ENCODE results near the gene FOSL1. TPM values are rescaled to one million over a fixed set of nuclear protein-coding genes. Genes with fewer than 3 reads are reported as not detected.

The FOSL1 gene
- total and polyA plus RNA-seq, 11 donors = 0.22 to 48.1 (median 1.5) TPM

DNA sequence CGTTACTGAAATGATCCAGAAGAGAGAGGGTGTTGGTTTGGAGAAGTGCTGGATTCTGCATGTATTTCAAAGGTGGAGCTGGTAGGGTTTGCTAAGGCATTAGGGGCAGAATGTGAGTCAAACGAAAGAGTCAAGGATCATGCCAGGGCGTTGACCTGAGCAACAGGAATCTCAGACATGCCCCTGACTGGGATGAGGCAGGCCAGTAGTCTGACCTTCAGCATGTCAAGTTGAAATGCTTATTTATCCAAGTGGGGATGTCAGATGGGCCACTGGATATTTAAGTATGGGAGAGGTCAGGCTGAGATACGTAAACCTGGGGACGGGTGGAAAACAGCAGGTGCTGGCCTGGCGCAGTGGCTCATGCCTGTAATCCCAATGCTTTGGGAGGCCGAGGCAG is 42.3 kb upstream of the FOSL1 start:
- Histone ChIP-seq H3K4me1 (peaks cover 0 to 19% (median 0%) of the 10 kb centered on the region in 12 donors), H3K36me3 (no peaks in the 10 kb centered on the region), H3K27me3 (peaks cover 0 to 17% (median 0%) of the 10 kb centered on the region in 9 donors), H3K9me3 (no peaks in the 10 kb centered on the region), H3K4me3 (no peak overlapping the region), H3K27ac (peak overlapping the region in 1 of 12 donors; percentile 78)
- intact Hi-C loops (cut with DNase I) = no loop called here
- ATAC-seq (no peak), DNase-seq (no peak)
- 81 to 92% (median 87%) methylated on average over 7 of the region's 7 CpGs for WGBS, 4 donors
- TF ChIP-seq, protein P1, sequence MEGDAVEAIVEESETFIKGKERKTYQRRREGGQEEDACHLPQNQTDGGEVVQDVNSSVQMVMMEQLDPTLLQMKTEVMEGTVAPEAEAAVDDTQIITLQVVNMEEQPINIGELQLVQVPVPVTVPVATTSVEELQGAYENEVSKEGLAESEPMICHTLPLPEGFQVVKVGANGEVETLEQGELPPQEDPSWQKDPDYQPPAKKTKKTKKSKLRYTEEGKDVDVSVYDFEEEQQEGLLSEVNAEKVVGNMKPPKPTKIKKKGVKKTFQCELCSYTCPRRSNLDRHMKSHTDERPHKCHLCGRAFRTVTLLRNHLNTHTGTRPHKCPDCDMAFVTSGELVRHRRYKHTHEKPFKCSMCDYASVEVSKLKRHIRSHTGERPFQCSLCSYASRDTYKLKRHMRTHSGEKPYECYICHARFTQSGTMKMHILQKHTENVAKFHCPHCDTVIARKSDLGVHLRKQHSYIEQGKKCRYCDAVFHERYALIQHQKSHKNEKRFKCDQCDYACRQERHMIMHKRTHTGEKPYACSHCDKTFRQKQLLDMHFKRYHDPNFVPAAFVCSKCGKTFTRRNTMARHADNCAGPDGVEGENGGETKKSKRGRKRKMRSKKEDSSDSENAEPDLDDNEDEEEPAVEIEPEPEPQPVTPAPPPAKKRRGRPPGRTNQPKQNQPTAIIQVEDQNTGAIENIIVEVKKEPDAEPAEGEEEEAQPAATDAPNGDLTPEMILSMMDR (IDR thresholded peaks at IDR 0.05) = no peak
- TF ChIP-seq POLR2A (IDR thresholded peaks at IDR 0.05) = no peak

DNA sequence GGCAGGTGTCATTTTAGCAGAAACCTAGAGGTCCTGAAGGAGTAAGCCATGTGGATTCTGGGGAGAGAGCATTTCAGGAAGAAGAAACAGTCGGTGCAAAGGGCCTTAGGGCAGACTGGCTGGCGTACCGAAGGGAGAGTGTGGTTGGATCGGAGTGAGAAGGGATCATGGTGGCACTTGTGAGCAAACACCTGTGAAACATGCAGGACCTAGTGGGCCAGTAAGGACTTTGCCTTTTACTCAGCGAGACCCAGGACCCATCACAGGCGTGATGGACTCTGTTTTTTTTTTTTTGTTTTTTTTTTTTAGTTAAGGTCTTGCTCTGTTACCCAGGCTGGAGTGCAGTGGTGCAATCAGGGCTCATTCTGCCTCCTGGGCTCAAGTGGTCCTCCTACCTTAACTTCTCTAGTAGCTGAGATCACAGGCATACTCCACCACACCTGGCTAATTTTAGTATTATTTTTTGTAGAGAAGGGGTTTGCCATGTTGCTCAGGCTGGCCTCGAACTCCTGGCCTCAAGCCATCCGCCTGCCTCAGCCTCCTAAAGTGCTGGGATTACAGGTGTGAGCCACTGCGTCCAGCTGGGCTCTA is 41.6 kb upstream of the FOSL1 start:
- no peak for ATAC-seq
- Histone ChIP-seq H3K4me3 (peak overlapping the region in 1 of 12 donors; percentile 23), H3K9me3 (no peaks in the 10 kb centered on the region), H3K27me3 (peaks cover 0 to 20% (median 0%) of the 10 kb centered on the region in 9 donors), H3K4me1 (peaks cover 0 to 19% (median 0%) of the 10 kb centered on the region in 12 donors), H3K27ac (peak overlapping the region in 1 of 12 donors; percentile 78), H3K36me3 (no peaks in the 10 kb centered on the region)
- intact Hi-C loops (cut with DNase I) = no loop called here
- 68 to 75% (median 69%) methylated on average over 9 of the region's 9 CpGs for WGBS, 4 donors
- TF ChIP-seq, protein P1 (IDR thresholded peaks at IDR 0.05) = no peak
- no peak for TF ChIP-seq POLR2A (IDR thresholded peaks at IDR 0.05)
- DNase-seq = no peak

DNA sequence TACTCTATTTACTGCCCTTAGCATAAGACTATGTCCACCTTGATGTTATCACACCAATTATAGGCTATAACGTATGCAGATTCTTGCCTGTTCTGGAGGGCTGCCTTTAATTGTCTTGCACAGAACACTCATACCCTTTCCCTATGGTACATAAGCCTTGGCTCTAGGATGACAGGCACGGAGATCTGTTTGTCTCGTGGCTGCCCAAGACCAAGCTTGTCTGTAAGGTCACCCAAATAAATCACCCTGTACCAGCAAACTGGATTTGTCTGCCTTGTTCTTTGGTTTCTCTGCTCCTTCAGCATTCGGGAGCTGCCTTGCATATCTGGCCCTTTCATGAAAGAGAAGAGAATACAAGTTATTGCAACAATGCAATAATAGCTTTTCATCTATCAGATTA is 37.6 kb upstream of the FOSL1 start:
- Histone ChIP-seq H3K36me3 (no peaks in the 10 kb centered on the region), H3K4me3 (no peak overlapping the region), H3K27ac (no peak overlapping the region), H3K27me3 (peaks cover 0 to 28% (median 4%) of the 10 kb centered on the region in 9 donors), H3K4me1 (peaks cover 0 to 19% (median 0%) of the 10 kb centered on the region in 12 donors), H3K9me3 (no peaks in the 10 kb centered on the region)
- no peak for TF ChIP-seq POLR2A (IDR thresholded peaks at IDR 0.05)
- TF ChIP-seq, protein P1 (IDR thresholded peaks at IDR 0.05) = no peak
- DNase-seq = no peak
- 48 to 73% (median 56%) methylated on average over 4 of the region's 4 CpGs for WGBS, 4 donors
- intact Hi-C loops (cut with DNase I) = no loop called here
- ATAC-seq = no peak

DNA sequence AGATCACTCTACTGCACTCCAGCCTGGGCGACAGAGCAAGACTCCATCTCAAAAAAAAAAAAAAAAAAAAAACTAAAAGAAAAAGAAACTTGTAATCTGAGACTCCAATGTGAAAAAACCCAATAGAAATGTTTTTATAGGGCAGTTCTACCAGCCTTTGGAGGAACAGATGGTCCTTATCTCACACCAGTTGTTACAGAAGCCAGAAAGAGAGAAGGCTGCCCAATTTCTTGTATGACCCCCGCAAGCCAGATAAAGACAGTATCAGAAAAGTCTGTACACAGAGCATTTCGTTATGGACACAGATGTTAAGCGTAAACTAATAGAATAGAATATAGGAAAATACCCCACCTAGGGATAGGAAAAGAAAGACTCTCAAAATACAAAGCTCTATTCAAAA is 33.8 kb upstream of the FOSL1 start:
- ATAC-seq (no peak), DNase-seq (no peak)
- TF ChIP-seq, protein P1 (IDR thresholded peaks at IDR 0.05) = no peak
- TF ChIP-seq POLR2A (IDR thresholded peaks at IDR 0.05) = no peak
- H3K27me3 ChIP-seq = peaks cover 0 to 23% (median 0%) of the 10 kb centered on the region in 9 donors
- H3K4me1 ChIP-seq = peaks cover 0 to 1% (median 0%) of the 10 kb centered on the region in 12 donors
- 48 to 59% (median 53%) methylated on average over 4 of the region's 4 CpGs for WGBS, 4 donors
- intact Hi-C loops (cut with DNase I) = no loop called here
- H3K36me3 ChIP-seq = no peaks in the 10 kb centered on the region
- no peak overlapping the region for H3K4me3 ChIP-seq
- no peak overlapping the region for H3K27ac ChIP-seq
- no peaks in the 10 kb centered on the region for H3K9me3 ChIP-seq

Measured in heart left ventricle (tissue), 16 donors.